K562 (cell line): ENCODE data around the gene ZMIZ1. TPM values are rescaled to one million over a fixed set of nuclear protein-coding genes. Genes with fewer than 3 reads are reported as not detected.

Experiments used
- ATAC-seq: fragments of 200-7000 bp; cut with Tn5 transposase; 3 replicates; pipeline ENCODE4 v1.9.1; 2020; ENCODE audit warnings: moderate library complexity
- BruUV-seq: library from RNA; stranded (reverse); fragments of 400-500 nt; replicated peaks from 2 replicates; lab custom pipeline; 2021; lab: Mats Ljungman, UMichigan
- CTCF ChIA-PET: fragments of 300-600 bp; formaldehyde crosslinking; extraction: SDS; loops from one replicate; lab custom pipeline; 2021; ENCODE audit warnings: low intra/inter-chr PET ratio; lab: Yijun Ruan, JAX
- POLR2A ChIA-PET: fragments of 300-600, 350-650 bp; sonication (Branson Sonifier 250); formaldehyde crosslinking; extraction: SDS; loops from one replicate; lab custom pipeline; 2021; ENCODE audit warnings: antibody characterized with exemption, inconsistent platforms; lab: Yijun Ruan, JAX
- DNase-seq, 4 experiments: peaks; one replicate each; pipeline versions ENCODE4 v3.0.0 to v3.0.0-alpha.2; 2011 to 2018; ENCODE audit warnings: low spot score in 3 of 4, mixed read lengths in 3 of 4; ENCODE audit errors: extremely low read depth in 1 of 4
- FAIRE-seq: peaks from 2 replicates; lab custom pipeline; 2011; peaks lifted over from hg19 to GRCh38; lab: Jason Lieb, UNC
- H2AFZ ChIP-seq: 2 replicates; pipeline ENCODE4 v1.6.0; 2011; ENCODE audit warnings: low read depth, low read length, control low read depth, inconsistent platforms
- H3K27ac ChIP-seq: fragments of 200-600 bp; 3 replicates; pipeline ENCODE4 v1.8.0; 2011; ENCODE audit warnings: low read depth, mild to moderate bottlenecking, control low read depth, inconsistent platforms, low read length, moderate library complexity, mixed read lengths; ENCODE audit errors: extremely low read depth
- H3K27me3 ChIP-seq, 2 experiments: fragments of 300-600 bp in 1 of 2; 2 replicates in 1 of 2; 3 replicates in 1 of 2; pipeline versions ENCODE4 v1.6.0 to v1.8.0; 2011; ENCODE audit warnings: inconsistent platforms in 2 of 2, low read length in 2 of 2, mild to moderate bottlenecking in 1 of 2, mixed read lengths in 1 of 2, moderate library complexity in 1 of 2; ENCODE audit not compliant: control insufficient read depth in 2 of 2, insufficient read depth in 2 of 2
- H3K36me3 ChIP-seq: fragments of 300-600 bp; 3 replicates; pipeline ENCODE4 v1.8.0; 2011; ENCODE audit warnings: mild to moderate bottlenecking, low read length, inconsistent platforms; ENCODE audit not compliant: control insufficient read depth, insufficient read depth
- H3K4me1 ChIP-seq, 2 experiments: fragments of 200-600 bp in 1 of 2; replicated peaks in 1 of 2; 2 replicates in 1 of 2; 3 replicates in 1 of 2; pipeline versions ENCODE4 v1.5.1 to v1.8.0; 2011; ENCODE audit warnings: inconsistent platforms in 2 of 2, low read length in 2 of 2, mild to moderate bottlenecking in 1 of 2, mixed read lengths in 1 of 2, moderate library complexity in 1 of 2; ENCODE audit not compliant: control insufficient read depth in 2 of 2, insufficient read depth in 2 of 2
- H3K4me2 ChIP-seq: 2 replicates; pipeline ENCODE4 v1.6.1; 2011; ENCODE audit warnings: low read length, control low read depth, inconsistent platforms, mixed read lengths; ENCODE audit not compliant: insufficient read depth
- H3K4me3 ChIP-seq: fragments of 200-600 bp; sonication (generic), shearing (Covaris generic); 2 replicates; pipeline ENCODE4 v1.5.1; 2016; ENCODE audit warnings: control low read depth, inconsistent platforms
- H3K79me2 ChIP-seq: fragments of 200-600 bp; 3 replicates; pipeline ENCODE4 v1.8.0; 2011; ENCODE audit warnings: low read length, inconsistent platforms; ENCODE audit not compliant: control insufficient read depth, insufficient read depth
- H3K9ac ChIP-seq, 2 experiments: 2 replicates each; pipeline versions ENCODE4 v1.6.0 to v1.6.1; 2011; ENCODE audit warnings: low read depth in 2 of 2, low read length in 2 of 2, control low read depth in 1 of 2, inconsistent platforms in 1 of 2, mild to moderate bottlenecking in 1 of 2, mixed read lengths in 1 of 2; ENCODE audit not compliant: insufficient read depth in 1 of 2
- H3K9me1 ChIP-seq: one replicate; pipeline ENCODE4 v1.6.0; 2011; ENCODE audit warnings: inconsistent platforms, mild to moderate bottlenecking, low read length, moderate library complexity; ENCODE audit not compliant: control insufficient read depth, insufficient read depth
- H3K9me3 ChIP-seq: replicated peaks from 2 replicates; pipeline ENCODE4 v1.5.1; 2011; ENCODE audit warnings: low read depth, low read length, inconsistent platforms; ENCODE audit not compliant: control insufficient read depth, insufficient read depth
- H4K20me1 ChIP-seq: replicated peaks from 2 replicates; pipeline ENCODE4 v1.6.1; 2011; ENCODE audit warnings: low read length, inconsistent platforms, mixed read lengths; ENCODE audit not compliant: control insufficient read depth, insufficient read depth
- LEF1 ChIP-seq: fragments of 450-650 bp; IDR thresholded peaks from 2 replicates; pipeline ENCODE4 v1.6.1; 2016; ENCODE audit warnings: mild to moderate bottlenecking
- PML ChIP-seq: IDR thresholded peaks from 2 replicates; pipeline ENCODE4 v1.6.1; 2012; ENCODE audit warnings: low read length, inconsistent platforms
- POLR2A ChIP-seq: fragments of 450-650 bp; conservative IDR thresholded peaks from 2 replicates; pipeline ENCODE4 v1.6.1; 2016
- RHOXF2B ChIP-seq: fragments of 250-450 bp; sonication (Bioruptor Pico); conservative IDR thresholded peaks from 2 replicates; pipeline ENCODE4 v1.5.1; 2021
- XRCC3 ChIP-seq: fragments of 450-650 bp; IDR thresholded peaks from 2 replicates; pipeline ENCODE4 v1.6.1; 2017; ENCODE audit warnings: mild to moderate bottlenecking, moderate library complexity
- ZNF512 ChIP-seq: IDR thresholded peaks from 2 replicates; pipeline ENCODE4 v1.6.1; 2016; ENCODE audit warnings: missing genetic modification characterization, missing compliant biosample characterization
- WGBS: fragments of 100-300 bp; shearing (Covaris generic); methylation state at CpG from one replicate; pipeline ENCODE4 v1.1.6; 2016; ENCODE audit warnings: low coverage, mixed read lengths; ENCODE audit not compliant: insufficient coverage; ENCODE audit errors: missing lambda C conversion rate; 5-methylcytosine and 5-hydroxymethylcytosine counted together
- in situ Hi-C: fragments of 300-500 bp; cut with MboI; formaldehyde crosslinking; loops from 4 replicates; pipeline ENCODE4 v1.15.0; 2018; ENCODE audit warnings: inconsistent platforms, mixed read lengths
- intact Hi-C: fragments of 100-400 bp; cut with micrococcal nuclease; formaldehyde crosslinking; loops from 2 replicates; pipeline ENCODE4 v1.14.2; 2022
- polyA plus RNA-seq, 8 experiments: library from polyadenylated mRNA; depleted of rRNA in 4 of 8; stranded (reverse) in 5 of 8; unstranded in 3 of 8; fragments of >200 nt; fragmentation: Nextera tagmentation in 2 of 8; fragmentation: Illumina TruSeq in 1 of 8; extraction: Ambion mirVana in 2 of 8; extraction: Trizol in 1 of 8; gene quantifications; 2 replicates each; pipeline versions ENCODE4 v1.2.1 to v1.2.3, GENCODE V29; 2011 to 2014; ENCODE audit warnings: inconsistent platforms in 1 of 8, missing spikeins in 1 of 8
- total RNA-seq, 7 experiments: library from RNA; depleted of rRNA in 6 of 7; stranded (reverse); fragments of >200 nt in 6 of 7; fragmentation: Illumina TruSeq in 2 of 7; extraction: Trizol in 2 of 7; gene quantifications; 2 replicates each; pipeline versions ENCODE4 v1.2.1 to v1.2.3, GENCODE V29; 2011 to 2021; ENCODE audit warnings: low replicate concordance in 1 of 7

Gene ZMIZ1
- total and polyA plus RNA-seq, 9 of the 15 experiments (the other 6 are each of a cell fraction or from before 2014, with no cell fraction given): 1.0 to 37.3 (median 4.3) TPM

- no peak for TF ChIP-seq LEF1
Observed at GRCh38 chr10:79044846-79045245, 23.9 kb upstream of the ZMIZ1 start (continued).

GRCh38 chr10:79045566-79046175, 23.1 kb upstream of the ZMIZ1 start:
- no TSS peak for BruUV-seq
- POLR2A ChIA-PET: interaction anchor here (0.6 kb wide), 1 partner anchor 30 kb away, joined by 4 read pairs; no protein-coding TSS in a partner anchor
- DNase-seq (no peak), ATAC-seq (no peak), FAIRE-seq (no peak)
- no peaks in the 10 kb centered on the region for H4K20me1 ChIP-seq
- no peak for TF ChIP-seq POLR2A
- TF ChIP-seq RHOXF2B (CRISPR knock-in tag): no peak
- TF ChIP-seq XRCC3: no peak
- no peak for TF ChIP-seq ZNF512
- TF ChIP-seq PML: no peak
- no peaks in the 10 kb centered on the region for H3K36me3 ChIP-seq
- H3K4me1 ChIP-seq: peaks cover 27 to 29% of the 10 kb centered on the region in 2 experiments
- 56% methylated on average over 9 of the region's 9 CpGs for WGBS
- H3K79me2 ChIP-seq: no peaks in the 10 kb centered on the region
- CTCF ChIA-PET: no interaction called here
- no peaks in the 10 kb centered on the region for H3K9me1 ChIP-seq
- no peak overlapping the region for H3K4me2 ChIP-seq
- no peaks in the 10 kb centered on the region for H3K27me3 ChIP-seq
- in situ Hi-C loops (no loop called here), intact Hi-C loops (no loop called here)
- H2AFZ ChIP-seq: no peak overlapping the region
- H3K9me3 ChIP-seq: no peaks in the 10 kb centered on the region
- no peak overlapping the region for H3K27ac ChIP-seq
- H3K9ac ChIP-seq: no peak overlapping the region
- H3K4me3 ChIP-seq: no peak overlapping the region
